ENCODE data around the gene PARD3. TPM values are rescaled to one million over a fixed set of nuclear protein-coding genes. Genes with fewer than 3 reads are reported as not detected.

Gene PARD3
- total and polyA plus RNA-seq, 5 donors: 10.5 to 40.3 (median 27.8) TPM

GRCh38 chr10:34340934-34341333, 474.2 kb downstream of the PARD3 start:
- Histone ChIP-seq H3K4me1 (ENCODE audit: control insufficient read depth, insufficient read depth, low read length) (no peaks in the 10 kb centered on the region), H3K27ac (ENCODE audit: low read length) (no peak overlapping the region), H3K27me3 (ENCODE audit: control insufficient read depth, insufficient read depth) (no peaks in the 10 kb centered on the region), H3K4me3 (ENCODE audit: low read length) (no peak overlapping the region), H3K9me3 (ENCODE audit: control insufficient read depth, low read length) (no peaks in the 10 kb centered on the region)
- ATAC-seq (no peak), DNase-seq (no peak)
- WGBS: 66% methylated on average over 1 of the region's 1 CpG
- intact Hi-C loops (cut with DNase I): no loop called here

GRCh38 chr10:34339816-34340553, 475.1 kb downstream of the PARD3 start:
- 53% methylated on average over 2 of the region's 2 CpGs for whole genome bisulfite sequencing
- no peaks in the 10 kb centered on the region for H3K4me1 ChIP-seq (ENCODE audit: control insufficient read depth, insufficient read depth, low read length)
- intact Hi-C loops (cut with DNase I): no loop called here
- no peaks in the 10 kb centered on the region for H3K27me3 ChIP-seq (ENCODE audit: control insufficient read depth, insufficient read depth)
- H3K4me3 ChIP-seq (ENCODE audit: low read length): peak overlapping the region; percentile 5
- H3K27ac ChIP-seq (ENCODE audit: low read length): no peak overlapping the region
- no peaks in the 10 kb centered on the region for H3K9me3 ChIP-seq (ENCODE audit: control insufficient read depth, low read length)
- ATAC-seq (no peak), DNase-seq (no peak)

GRCh38 chr10:34337917-34338316, 477.2 kb downstream of the PARD3 start:
- no peak overlapping the region for H3K27ac ChIP-seq (ENCODE audit: low read length)
- no peaks in the 10 kb centered on the region for H3K27me3 ChIP-seq (ENCODE audit: control insufficient read depth, insufficient read depth)
- H3K9me3 ChIP-seq (ENCODE audit: control insufficient read depth, low read length): no peaks in the 10 kb centered on the region
- WGBS: 65% methylated on average over 3 of the region's 3 CpGs
- no peak for ATAC-seq
- no peak for DNase-seq
- H3K4me3 ChIP-seq (ENCODE audit: low read length): no peak overlapping the region
- H3K4me1 ChIP-seq (ENCODE audit: control insufficient read depth, insufficient read depth, low read length): no peaks in the 10 kb centered on the region
- intact Hi-C loops (cut with DNase I): no loop called here

DNA sequence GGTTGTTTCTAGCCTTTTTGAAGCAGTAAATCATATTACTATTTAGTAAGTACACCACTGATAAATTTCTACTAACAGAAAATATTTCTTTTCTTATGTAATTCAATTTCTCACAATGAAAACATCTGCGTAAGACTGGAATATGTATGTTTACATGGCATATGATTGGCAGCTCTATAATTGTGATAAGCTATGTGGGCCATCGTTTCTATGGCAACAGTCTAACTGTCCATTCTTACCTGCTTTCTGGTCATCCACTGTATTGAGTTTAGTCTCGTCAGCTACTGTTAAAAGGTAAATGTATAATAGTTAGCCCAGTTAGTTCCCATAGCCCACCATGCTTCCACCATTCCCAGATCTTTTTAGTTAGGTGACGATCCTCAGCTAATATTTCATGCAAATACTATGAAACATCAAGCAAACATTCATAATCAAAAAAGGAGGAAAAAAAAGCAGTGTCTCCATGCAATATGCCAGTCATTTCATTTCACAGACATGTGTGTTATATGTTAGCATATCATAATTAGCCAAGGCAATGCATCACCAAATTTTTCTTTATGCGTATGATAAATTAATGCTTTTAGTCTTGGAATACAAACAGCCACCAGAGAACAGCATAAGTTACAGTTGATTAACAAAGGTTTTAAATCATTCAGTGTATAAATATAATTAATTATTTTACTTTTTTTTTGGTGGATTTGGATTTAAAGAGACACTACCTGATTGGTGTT, 479.0 kb downstream of the PARD3 start:
- H3K4me3 ChIP-seq (ENCODE audit: low read length): no peak overlapping the region
- no peak for ATAC-seq
- intact Hi-C loops (cut with DNase I): no loop called here
- H3K4me1 ChIP-seq (ENCODE audit: control insufficient read depth, insufficient read depth, low read length): no peaks in the 10 kb centered on the region
- no peaks in the 10 kb centered on the region for H3K9me3 ChIP-seq (ENCODE audit: control insufficient read depth, low read length)
- no peak overlapping the region for H3K27ac ChIP-seq (ENCODE audit: low read length)
- WGBS: 96% methylated on average over 5 of the region's 5 CpGs
- no peak for DNase-seq
- H3K27me3 ChIP-seq (ENCODE audit: control insufficient read depth, insufficient read depth): no peaks in the 10 kb centered on the region

GRCh38 chr10:34334908-34335307, 480.2 kb downstream of the PARD3 start:
- Histone ChIP-seq H3K4me3 (ENCODE audit: low read length) (no peak overlapping the region), H3K9me3 (ENCODE audit: control insufficient read depth, low read length) (no peaks in the 10 kb centered on the region), H3K27me3 (ENCODE audit: control insufficient read depth, insufficient read depth) (no peaks in the 10 kb centered on the region), H3K27ac (ENCODE audit: low read length) (no peak overlapping the region), H3K4me1 (ENCODE audit: control insufficient read depth, insufficient read depth, low read length) (no peaks in the 10 kb centered on the region)
- intact Hi-C loops (cut with DNase I): no loop called here
- ATAC-seq: no peak
- 97% methylated on average over 4 of the region's 4 CpGs for WGBS
- DNase-seq: no peak

DNA sequence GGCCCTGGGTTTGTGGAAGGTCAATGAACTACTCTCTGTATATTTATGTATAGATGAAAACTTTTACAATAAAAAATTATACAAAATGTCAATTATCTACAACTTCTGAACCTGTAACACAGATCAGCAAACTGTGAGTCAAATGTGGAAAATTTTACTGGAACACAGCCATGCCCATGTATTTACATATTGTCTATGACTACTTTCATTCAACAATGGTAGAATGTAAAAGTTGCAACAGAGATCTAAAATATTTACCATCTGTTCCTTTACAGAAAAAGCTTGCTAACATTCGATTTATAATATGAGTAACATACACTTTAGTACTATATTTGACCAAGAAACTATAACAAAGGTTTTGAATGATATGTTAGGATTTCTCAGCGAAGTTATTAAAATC, 481.6 kb downstream of the PARD3 start:
- no peak for DNase-seq
- ATAC-seq: no peak
- WGBS: 94% methylated on average over 2 of the region's 2 CpGs
- H3K27ac ChIP-seq (ENCODE audit: low read length): no peak overlapping the region
- intact Hi-C loops (cut with DNase I): no loop called here
- H3K27me3 ChIP-seq (ENCODE audit: control insufficient read depth, insufficient read depth): no peaks in the 10 kb centered on the region
- H3K4me3 ChIP-seq (ENCODE audit: low read length): no peak overlapping the region
- no peaks in the 10 kb centered on the region for H3K9me3 ChIP-seq (ENCODE audit: control insufficient read depth, low read length)
- H3K4me1 ChIP-seq (ENCODE audit: control insufficient read depth, insufficient read depth, low read length): no peaks in the 10 kb centered on the region

- no peak overlapping the region for H3K4me3 ChIP-seq (ENCODE audit: low read length)
Measured at GRCh38 chr10:34327184-34327583, 487.9 kb downstream of the PARD3 start.

DNA sequence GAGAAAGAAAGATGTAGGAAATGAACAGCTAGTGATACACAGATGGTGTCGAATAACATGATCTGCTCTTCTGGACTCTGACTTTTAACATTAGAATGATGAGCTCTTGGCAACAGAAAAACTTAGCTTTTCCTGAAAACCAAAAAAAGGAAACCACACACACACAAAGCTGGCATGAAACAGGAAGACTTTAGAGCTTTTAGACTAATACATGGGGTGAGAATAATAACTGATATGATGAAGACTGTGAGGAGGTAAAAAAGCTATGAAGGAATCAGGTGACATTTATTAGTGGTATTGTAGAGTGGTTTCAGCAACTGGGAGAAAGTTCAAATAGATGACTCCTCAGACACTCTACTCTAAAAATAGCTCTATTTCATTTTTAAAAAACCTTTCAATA, 491.9 kb downstream of the PARD3 start:
- intact Hi-C loops (cut with DNase I): no loop called here
- ATAC-seq (no peak), DNase-seq (no peak)
- Histone ChIP-seq H3K4me1 (ENCODE audit: control insufficient read depth, insufficient read depth, low read length) (no peaks in the 10 kb centered on the region), H3K27me3 (ENCODE audit: control insufficient read depth, insufficient read depth) (no peaks in the 10 kb centered on the region), H3K9me3 (ENCODE audit: control insufficient read depth, low read length) (no peaks in the 10 kb centered on the region), H3K27ac (ENCODE audit: low read length) (no peak overlapping the region), H3K4me3 (ENCODE audit: low read length) (no peak overlapping the region)
- 56% methylated on average over 1 of the region's 1 CpG for WGBS

More at GRCh38 chr10:34327184-34327583, 487.9 kb downstream of the PARD3 start:
- no peaks in the 10 kb centered on the region for H3K4me1 ChIP-seq (ENCODE audit: control insufficient read depth, insufficient read depth, low read length)
- WGBS: 91% methylated on average over 4 of the region's 4 CpGs
- DNase-seq (no peak), ATAC-seq (no peak)
- H3K27me3 ChIP-seq (ENCODE audit: control insufficient read depth, insufficient read depth): no peaks in the 10 kb centered on the region
- H3K9me3 ChIP-seq (ENCODE audit: control insufficient read depth, low read length): no peaks in the 10 kb centered on the region
- intact Hi-C loops (cut with DNase I): no loop called here
- H3K27ac ChIP-seq (ENCODE audit: low read length): no peak overlapping the region

DNA sequence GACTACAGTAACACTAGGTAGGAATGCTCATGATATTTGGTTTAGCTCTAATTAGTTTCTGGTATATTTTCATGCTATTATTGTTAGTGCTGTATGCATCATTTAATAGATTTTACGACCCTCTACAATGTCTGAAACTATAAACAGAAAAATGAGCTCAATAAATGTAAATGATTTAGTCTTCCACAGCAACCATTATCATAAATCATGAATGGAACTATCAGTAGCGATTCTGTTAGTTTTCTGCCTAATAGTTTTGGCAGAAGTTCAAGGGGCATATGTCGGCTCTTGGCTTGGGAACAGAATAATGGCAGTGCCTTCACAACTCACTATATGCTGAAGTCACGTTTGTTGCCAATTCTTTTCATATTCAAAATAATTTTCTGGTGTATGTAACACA, 494.8 kb downstream of the PARD3 start:
- no peaks in the 10 kb centered on the region for H3K4me1 ChIP-seq (ENCODE audit: control insufficient read depth, insufficient read depth, low read length)
- 74% methylated on average over 4 of the region's 4 CpGs for WGBS
- no peak for ATAC-seq
- no peaks in the 10 kb centered on the region for H3K9me3 ChIP-seq (ENCODE audit: control insufficient read depth, low read length)
- intact Hi-C loops (cut with DNase I): no loop called here
- H3K27me3 ChIP-seq (ENCODE audit: control insufficient read depth, insufficient read depth): no peaks in the 10 kb centered on the region
- H3K27ac ChIP-seq (ENCODE audit: low read length): no peak overlapping the region
- H3K4me3 ChIP-seq (ENCODE audit: low read length): no peak overlapping the region
- no peak for DNase-seq

- Histone ChIP-seq H3K27me3 (ENCODE audit: control insufficient read depth, insufficient read depth) (no peaks in the 10 kb centered on the region), H3K9me3 (ENCODE audit: control insufficient read depth, low read length) (no peaks in the 10 kb centered on the region), H3K4me1 (ENCODE audit: control insufficient read depth, insufficient read depth, low read length) (no peaks in the 10 kb centered on the region), H3K27ac (ENCODE audit: low read length) (no peak overlapping the region), H3K4me3 (ENCODE audit: low read length) (no peak overlapping the region)
- DNase-seq (no peak), ATAC-seq (peak; percentile 44 to 50)
- WGBS: 69% methylated on average over 6 of the region's 6 CpGs
- intact Hi-C loops (cut with DNase I): no loop called here
Measured at GRCh38 chr10:34319197-34319846, 495.8 kb downstream of the PARD3 start.

DNA sequence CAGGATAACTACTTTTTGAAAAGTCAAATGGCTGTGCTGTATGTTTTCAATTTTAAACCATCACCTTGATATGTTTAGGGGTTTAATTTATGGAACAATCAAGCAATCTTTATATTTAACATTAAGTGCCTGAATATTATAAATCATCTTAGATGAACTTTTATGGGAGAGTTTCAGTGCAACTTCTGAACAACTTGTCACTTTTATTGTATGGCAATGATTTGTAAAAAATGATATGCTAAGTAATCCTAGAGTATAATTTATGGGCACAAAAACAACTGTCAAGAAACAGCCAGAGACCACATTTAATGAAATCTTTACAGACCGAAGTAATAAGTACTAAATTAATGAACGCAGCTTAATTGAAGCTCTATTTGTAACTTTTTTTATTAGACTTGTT, 498.9 kb downstream of the PARD3 start:
- Histone ChIP-seq H3K9me3 (ENCODE audit: control insufficient read depth, low read length) (no peaks in the 10 kb centered on the region), H3K4me3 (ENCODE audit: low read length) (no peak overlapping the region), H3K27ac (ENCODE audit: low read length) (no peak overlapping the region), H3K4me1 (ENCODE audit: control insufficient read depth, insufficient read depth, low read length) (no peaks in the 10 kb centered on the region), H3K27me3 (ENCODE audit: control insufficient read depth, insufficient read depth) (no peaks in the 10 kb centered on the region)
- intact Hi-C loops (cut with DNase I): no loop called here
- ATAC-seq (no peak), DNase-seq (no peak)
- WGBS: 96% methylated on average over 2 of the region's 2 CpGs
